Endodermal cell (in vitro differentiated cells): Measurements from ENCODE around the gene TMEM237. TPM values are rescaled to one million over a fixed set of nuclear protein-coding genes. Genes with fewer than 3 reads are reported as not detected.
"Not testable (repeated sequence)": the region's sequence is repeated elsewhere in the genome, so short reads cannot be mapped to it uniquely, and the experiment has no call there.

Experiments
- DNase-seq: peaks from one replicate; pipeline ENCODE4 v3.0.0-alpha.2; 2017
- H3K27ac ChIP-seq: 2 replicates; pipeline ENCODE4 v1.5.1; 2013; ENCODE audit warnings: mild to moderate bottlenecking, low read depth, low read length, moderate library complexity
- H3K27me3 ChIP-seq: 2 replicates; pipeline ENCODE4 v1.6.1; 2013; ENCODE audit warnings: mild to moderate bottlenecking, low read length, moderate library complexity; ENCODE audit not compliant: insufficient read depth, control insufficient read depth, poor library complexity, severe bottlenecking
- H3K36me3 ChIP-seq: 2 replicates; pipeline ENCODE4 v1.7.0; 2013; ENCODE audit warnings: mild to moderate bottlenecking, low read length, moderate library complexity; ENCODE audit not compliant: control insufficient read depth, insufficient read depth
- H3K4me1 ChIP-seq: one replicate; pipeline ENCODE4 v1.7.0; 2013; ENCODE audit warnings: low read length; ENCODE audit not compliant: control insufficient read depth, insufficient read depth
- H3K4me3 ChIP-seq: 2 replicates; pipeline ENCODE4 v1.5.1; 2013; ENCODE audit warnings: mild to moderate bottlenecking, low read length, moderate library complexity
- H3K9ac ChIP-seq: 2 replicates; pipeline ENCODE4 v1.6.1; 2013; ENCODE audit warnings: mild to moderate bottlenecking, low read length, moderate library complexity; ENCODE audit not compliant: poor library complexity, severe bottlenecking; ENCODE audit errors: extremely low read depth
- H3K9me3 ChIP-seq: 2 replicates; pipeline ENCODE4 v1.6.1; 2013; ENCODE audit warnings: mild to moderate bottlenecking, low read length, moderate library complexity; ENCODE audit not compliant: control insufficient read depth
- H3K27ac Mint-ChIP-seq: 2 replicates; pipeline ENCODE4 v1.8.0; 2020; ENCODE audit warnings: mixed read lengths
- H3K27me3 Mint-ChIP-seq: 2 replicates; pipeline ENCODE4 v1.8.0; 2021; ENCODE audit warnings: mild to moderate bottlenecking, mixed read lengths; ENCODE audit not compliant: insufficient read depth
- H3K36me3 Mint-ChIP-seq: 2 replicates; pipeline ENCODE4 v1.8.0; 2020; ENCODE audit warnings: low read depth, mixed read lengths
- H3K4me1 Mint-ChIP-seq: 2 replicates; pipeline ENCODE4 v1.8.0; 2020; ENCODE audit warnings: mixed read lengths
- H3K4me3 Mint-ChIP-seq: 2 replicates; pipeline ENCODE4 v1.8.0; 2020; ENCODE audit warnings: mild to moderate bottlenecking, moderate library complexity, mixed read lengths
- H3K9me3 Mint-ChIP-seq: 2 replicates; pipeline ENCODE4 v1.8.0; 2020; ENCODE audit warnings: mild to moderate bottlenecking, mixed read lengths
- CTCF ChIP-seq: fragments of 200-600 bp; sonication (generic); conservative IDR thresholded peaks from 2 replicates; pipeline ENCODE4 v1.5.0; 2021; ENCODE audit warnings: antibody characterized with exemption, mild to moderate bottlenecking
- WGBS, 2 experiments: methylation state at CpG; one replicate each; pipeline versions ENCODE4 v1.1.5 to v1.1.7; 2013; ENCODE audit warnings: missing lambda C conversion rate in 2 of 2, mixed read lengths in 1 of 2; ENCODE audit not compliant: insufficient coverage in 1 of 2, insufficient read length in 1 of 2; 5-methylcytosine and 5-hydroxymethylcytosine counted together
- total RNA-seq, 2 donors: library from RNA; stranded (reverse); fragmentation: NEBNext Ultra II Directional in 1 of 2; extraction: Animal tissue kit (Norgen Biotek cat#: 25700) in 1 of 2; gene quantifications; 2 replicates in 1 of 2; 3 replicates in 1 of 2; pipeline ENCODE4 v1.2.1, GENCODE V29; 2021

The TMEM237 gene
- total RNA-seq, 2 donors from 2014 or later, result 40.3 to 49.3 TPM

DNA sequence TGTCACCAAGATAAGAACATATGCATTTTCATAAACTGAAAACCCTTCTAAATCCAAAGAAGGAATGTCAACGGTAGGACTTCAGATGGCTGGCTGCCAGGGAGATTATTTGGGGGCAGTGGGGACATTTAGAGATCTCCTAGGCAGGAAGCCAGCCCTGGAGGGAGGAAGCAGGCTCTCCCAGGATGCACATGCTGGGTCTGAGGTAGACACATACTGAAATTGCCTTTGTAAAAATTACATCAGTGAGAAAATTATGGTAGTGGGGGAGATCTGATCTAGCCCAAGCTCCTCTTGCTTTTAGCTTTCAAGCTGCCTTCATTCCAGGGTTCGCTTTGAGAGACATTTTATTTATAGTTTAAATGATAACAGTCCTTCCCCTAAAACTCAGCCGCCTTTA lies 31.0 kb upstream of the TMEM237 start:
- Histone ChIP-seq H3K4me1 (no peaks in the 10 kb centered on the region), H3K9me3 (no peaks in the 10 kb centered on the region), H3K27ac (no peak overlapping the region), H3K27me3 (no peaks in the 10 kb centered on the region), H3K36me3 (no peaks in the 10 kb centered on the region), H3K9ac (no peak overlapping the region), H3K4me3 (no peak overlapping the region)
- Mint-ChIP-seq H3K27ac (no peak overlapping the region), H3K36me3 (no peaks in the 10 kb centered on the region), H3K4me1 (peaks cover 6% of the 10 kb centered on the region), H3K27me3 (no peaks in the 10 kb centered on the region), H3K4me3 (no peak overlapping the region), H3K9me3 (peaks cover 8% of the 10 kb centered on the region)
- no peak for TF ChIP-seq CTCF
- no peak for DNase-seq
- WGBS, 2 experiments, result 86% methylated on average over 2 of the region's 3 CpGs; no CpG with 5 or more reads in 1 of the 2 experiments

GRCh38 chr2:201673546-201673945 lies 30.2 kb upstream of the TMEM237 start:
- Mint-ChIP-seq H3K27me3 (no peaks in the 10 kb centered on the region), H3K4me1 (peaks cover 6% of the 10 kb centered on the region), H3K9me3 (peaks cover 8% of the 10 kb centered on the region), H3K36me3 (no peaks in the 10 kb centered on the region), H3K27ac (no peak overlapping the region), H3K4me3 (no peak overlapping the region)
- H3K27me3 ChIP-seq, result no peaks in the 10 kb centered on the region
- DNase-seq, result no peak
- H3K9ac ChIP-seq, result no peak overlapping the region
- H3K27ac ChIP-seq, result no peak overlapping the region
- H3K9me3 ChIP-seq, result no peaks in the 10 kb centered on the region
- H3K36me3 ChIP-seq, result no peaks in the 10 kb centered on the region
- H3K4me3 ChIP-seq, result no peak overlapping the region
- no peaks in the 10 kb centered on the region for H3K4me1 ChIP-seq
- 85 to 96% methylated on average over 2 of the region's 2 CpGs for WGBS, 2 experiments
- TF ChIP-seq CTCF, result no peak

GRCh38 chr2:201671205-201671604 lies 27.9 kb upstream of the TMEM237 start:
- H3K4me1 Mint-ChIP-seq, H3K27ac ChIP-seq, H3K4me3 ChIP-seq, H3K27ac Mint-ChIP-seq, H3K4me3 Mint-ChIP-seq, H3K4me1 ChIP-seq, DNase-seq, H3K9me3 Mint-ChIP-seq, H3K9me3 ChIP-seq, H3K36me3 Mint-ChIP-seq, H3K9ac ChIP-seq, H3K36me3 ChIP-seq, H3K27me3 Mint-ChIP-seq, H3K27me3 ChIP-seq: not testable (repeated sequence)
- WGBS, 2 experiments, result 68 to 100% methylated on average over 1 to 4 of the region's 4 CpGs

DNA sequence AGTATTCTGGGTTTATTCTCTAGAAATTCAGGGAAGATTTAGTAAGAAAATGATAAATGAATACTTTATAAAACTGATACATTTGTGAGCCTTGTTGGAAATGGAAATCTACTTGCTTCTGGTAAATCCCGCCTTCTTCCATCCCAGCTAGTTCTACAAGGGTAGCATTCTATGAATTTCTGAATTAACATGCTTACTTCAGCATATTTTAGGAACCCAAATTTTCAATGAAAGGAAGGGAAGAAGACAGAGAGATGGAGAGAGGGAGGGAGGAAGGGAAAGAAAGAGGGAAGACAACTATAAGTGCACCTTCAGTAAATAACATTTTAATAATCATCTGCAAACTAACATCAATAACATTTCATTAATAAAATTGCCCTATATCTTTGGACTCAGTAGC lies 26.6 kb upstream of the TMEM237 start:
- no peak overlapping the region for H3K27ac ChIP-seq
- H3K36me3 ChIP-seq, result no peaks in the 10 kb centered on the region
- no peak for TF ChIP-seq CTCF
- H3K27ac Mint-ChIP-seq, result no peak overlapping the region
- H3K4me1 ChIP-seq, result no peaks in the 10 kb centered on the region
- no peaks in the 10 kb centered on the region for H3K27me3 Mint-ChIP-seq
- no peak overlapping the region for H3K4me3 Mint-ChIP-seq
- H3K9me3 ChIP-seq, result no peaks in the 10 kb centered on the region
- no peak for DNase-seq
- H3K36me3 Mint-ChIP-seq, result no peaks in the 10 kb centered on the region
- H3K27me3 ChIP-seq, result no peaks in the 10 kb centered on the region
- H3K4me1 Mint-ChIP-seq, result peaks cover 3% of the 10 kb centered on the region
- 85% methylated on average over 1 of the region's 1 CpG; no CpG with 5 or more reads in 1 of the 2 experiments for WGBS, 2 experiments
- H3K4me3 ChIP-seq, result no peak overlapping the region
- H3K9ac ChIP-seq, result no peak overlapping the region
- peaks cover 8% of the 10 kb centered on the region for H3K9me3 Mint-ChIP-seq
